GM12801 (cell line): ENCODE data around the gene ASB4.

ENCODE experiments used
- TF ChIP-seq, protein P1 (sequence below): IDR thresholded peaks from one replicate; pipeline ENCODE4 v1.5.1; 2011; ENCODE audit warnings: control low read depth; ENCODE audit not compliant: insufficient read length; ENCODE audit errors: extremely low read depth

Gene ASB4

DNA sequence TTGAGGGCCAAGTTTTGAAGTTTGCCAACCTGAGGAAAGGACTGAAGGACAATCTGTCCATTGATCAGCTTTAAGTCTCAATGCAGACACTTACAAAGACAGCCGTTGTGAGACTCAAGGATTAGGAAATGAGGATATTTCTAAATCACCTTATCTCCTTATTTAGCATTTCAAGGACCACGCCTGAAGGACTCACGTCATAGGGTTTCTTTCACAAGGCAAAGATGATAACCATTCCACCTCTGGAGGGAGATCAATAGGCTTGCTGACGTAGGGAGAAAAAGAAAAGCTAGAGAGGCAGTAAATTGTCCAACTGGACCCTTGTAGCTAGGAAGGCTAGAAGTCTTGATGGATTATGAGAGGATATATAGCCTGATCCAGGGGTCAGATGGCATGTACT, 3.3 kb upstream of the ASB4 start:
- TF ChIP-seq, protein P1, sequence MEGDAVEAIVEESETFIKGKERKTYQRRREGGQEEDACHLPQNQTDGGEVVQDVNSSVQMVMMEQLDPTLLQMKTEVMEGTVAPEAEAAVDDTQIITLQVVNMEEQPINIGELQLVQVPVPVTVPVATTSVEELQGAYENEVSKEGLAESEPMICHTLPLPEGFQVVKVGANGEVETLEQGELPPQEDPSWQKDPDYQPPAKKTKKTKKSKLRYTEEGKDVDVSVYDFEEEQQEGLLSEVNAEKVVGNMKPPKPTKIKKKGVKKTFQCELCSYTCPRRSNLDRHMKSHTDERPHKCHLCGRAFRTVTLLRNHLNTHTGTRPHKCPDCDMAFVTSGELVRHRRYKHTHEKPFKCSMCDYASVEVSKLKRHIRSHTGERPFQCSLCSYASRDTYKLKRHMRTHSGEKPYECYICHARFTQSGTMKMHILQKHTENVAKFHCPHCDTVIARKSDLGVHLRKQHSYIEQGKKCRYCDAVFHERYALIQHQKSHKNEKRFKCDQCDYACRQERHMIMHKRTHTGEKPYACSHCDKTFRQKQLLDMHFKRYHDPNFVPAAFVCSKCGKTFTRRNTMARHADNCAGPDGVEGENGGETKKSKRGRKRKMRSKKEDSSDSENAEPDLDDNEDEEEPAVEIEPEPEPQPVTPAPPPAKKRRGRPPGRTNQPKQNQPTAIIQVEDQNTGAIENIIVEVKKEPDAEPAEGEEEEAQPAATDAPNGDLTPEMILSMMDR: no peak

DNA sequence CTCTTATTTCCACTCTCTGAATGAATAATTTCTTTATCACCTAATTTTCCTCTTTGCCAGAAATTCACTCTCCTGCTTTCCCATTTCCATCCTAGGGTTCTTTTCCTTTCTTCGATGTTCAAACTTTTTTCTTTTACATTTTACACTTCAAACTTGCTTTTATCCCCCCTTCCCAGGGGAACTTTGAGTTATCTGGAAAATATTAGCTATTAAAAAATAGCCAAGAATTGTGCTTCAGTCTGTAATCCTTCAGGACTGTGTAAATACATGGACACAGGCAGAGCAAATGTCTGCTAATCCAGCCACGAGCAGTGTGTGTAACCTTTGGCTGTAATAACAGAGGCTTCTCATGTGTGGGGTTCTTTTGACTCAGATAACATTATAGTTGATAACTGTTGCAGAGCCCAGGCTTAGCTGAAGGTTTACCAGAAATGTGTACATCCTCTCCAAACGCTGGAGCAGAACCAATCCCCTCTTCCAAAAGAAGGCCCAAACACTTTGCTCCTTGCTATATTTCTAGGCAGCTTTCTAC, 4.6 kb downstream of the ASB4 start:
- TF ChIP-seq, protein P1: no peak

DNA sequence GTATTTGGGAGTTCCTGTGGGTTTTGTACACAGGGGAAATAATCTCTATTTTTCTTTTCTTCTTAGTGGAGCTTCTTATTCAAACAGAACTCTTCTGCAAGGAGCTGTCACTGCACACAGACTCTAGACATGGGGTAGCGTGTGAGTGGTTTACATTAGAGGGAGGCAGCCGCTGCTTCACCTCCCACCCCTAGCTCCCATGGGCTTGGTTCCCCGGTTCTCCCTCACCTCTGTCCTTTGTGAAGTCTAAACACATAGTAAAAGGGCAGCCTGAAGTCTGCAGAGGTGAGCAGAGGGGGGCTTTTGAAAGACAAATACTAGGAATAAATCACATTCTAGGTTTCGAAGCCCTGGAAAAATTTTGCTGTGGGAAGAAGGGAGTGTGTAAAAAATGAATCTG, 5.5 kb downstream of the ASB4 start:
- TF ChIP-seq, protein P1: no peak

- TF ChIP-seq, protein P1: no peak
These were observed 6.0 kb downstream of the ASB4 start for GRCh38 chr7:95491634-95492314.

DNA sequence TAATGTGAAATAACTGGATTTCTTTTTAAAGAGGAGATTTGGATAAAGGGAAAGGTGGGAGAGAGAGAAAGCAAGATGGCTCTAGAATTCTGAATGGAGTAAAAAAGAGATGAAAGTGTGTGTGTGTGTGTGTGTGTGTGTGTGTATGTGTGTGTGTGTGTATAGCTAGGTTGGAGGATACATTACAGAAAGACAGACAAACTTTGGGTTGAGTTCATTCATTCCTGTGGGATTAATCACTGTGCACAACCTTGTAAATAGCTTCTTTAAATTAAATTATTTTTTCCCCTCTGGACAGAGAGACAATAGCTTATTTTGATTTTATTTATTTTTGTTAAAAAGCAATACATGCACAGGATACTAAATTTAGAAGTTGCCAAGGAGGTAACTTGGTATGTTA, 7.5 kb downstream of the ASB4 start:
- TF ChIP-seq, protein P1: no peak

DNA sequence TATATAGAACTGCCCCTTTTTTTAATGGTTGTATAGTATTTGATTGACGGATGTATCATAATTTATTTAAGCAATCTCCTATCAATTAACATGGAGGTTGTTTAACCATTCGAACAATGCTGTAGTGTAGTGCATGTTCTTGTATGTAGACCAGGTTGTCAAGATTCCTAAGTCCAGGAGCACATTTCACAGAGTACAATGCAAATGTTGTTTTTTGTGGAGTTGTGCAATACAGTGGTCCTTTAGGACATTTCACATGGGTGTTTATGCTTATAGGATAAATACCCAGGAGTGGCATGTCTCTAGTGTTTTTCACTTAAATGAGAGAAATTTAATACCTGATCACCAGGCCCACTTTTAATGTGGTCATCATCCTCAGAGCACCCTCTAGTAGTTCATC, 8.1 kb downstream of the ASB4 start:
- TF ChIP-seq, protein P1: no peak

- TF ChIP-seq, protein P1: no peak
These were observed 15.6 kb downstream of the ASB4 start for GRCh38 chr7:95501261-95501832.
